B cell (primary cell): ENCODE results near the gene COL6A1. TPM values are rescaled to one million over a fixed set of nuclear protein-coding genes. Genes with fewer than 3 reads are reported as not detected.

ENCODE experiments used
- ATAC-seq: fragments of 200-7000 bp; cut with Tn5 transposase; one replicate; pipeline ENCODE4 v1.10.0; 2021; ENCODE audit warnings: low read depth, mild to moderate bottlenecking, moderate number of reproducible peaks, moderate library complexity
- CTCF ChIA-PET: fragments of 350-600 bp; sonication (Branson Sonifier 250); formaldehyde crosslinking; loops from one replicate; lab custom pipeline; 2021; ENCODE audit warnings: antibody characterized with exemption, inconsistent platforms; lab: Charles Lee
- POLR2A ChIA-PET: fragments of 350-600 bp; sonication (Branson Sonifier 250); formaldehyde crosslinking; loops from one replicate; lab custom pipeline; 2021; ENCODE audit warnings: antibody characterized with exemption; lab: Charles Lee
- DNase-seq: peaks from one replicate; pipeline ENCODE4 v3.0.0; 2013
- H2AFZ ChIP-seq: 2 replicates; pipeline ENCODE4 v1.6.1; 2012; ENCODE audit warnings: mild to moderate bottlenecking, low read depth, low read length; ENCODE audit not compliant: insufficient read depth, poor library complexity, severe bottlenecking
- H3K27ac ChIP-seq, 2 donors: 1 replicate in 1 of 2; 2 replicates in 1 of 2; pipeline ENCODE4 v1.5.1; 2012 to 2013; ENCODE audit warnings: low read length in 2 of 2, mild to moderate bottlenecking in 2 of 2, moderate library complexity in 1 of 2
- H3K27me3 ChIP-seq, 4 experiments: fragments of 200-600 bp in 1 of 4; sonication (generic) in 1 of 4; replicated peaks in 1 of 4; 1 replicate in 2 of 4; 2 replicates in 2 of 4; pipeline versions ENCODE4 v1.6.1 to v1.7.0; 2013 to 2016; ENCODE audit warnings: low read length in 3 of 4, mild to moderate bottlenecking in 2 of 4, mixed read lengths in 1 of 4, moderate library complexity in 1 of 4; ENCODE audit not compliant: insufficient read depth in 4 of 4, control insufficient read depth in 3 of 4; ENCODE audit errors: control extremely low read depth in 1 of 4
- H3K36me3 ChIP-seq, 2 experiments: replicated peaks in 1 of 2; 1 replicate in 1 of 2; 2 replicates in 1 of 2; pipeline versions ENCODE4 v1.6.1 to v1.7.1; 2013; ENCODE audit warnings: low read length in 1 of 2; ENCODE audit not compliant: insufficient read depth in 2 of 2, control insufficient read depth in 1 of 2; ENCODE audit errors: control extremely low read depth in 1 of 2, extremely low read depth in 1 of 2
- H3K4me1 ChIP-seq, 2 donors: fragments of 200-600 bp in 1 of 2; sonication (generic) in 1 of 2; 1 replicate in 1 of 2; 2 replicates in 1 of 2; pipeline versions ENCODE4 v1.5.1 to v1.6.1; 2013 to 2017; ENCODE audit warnings: low read length in 2 of 2; ENCODE audit not compliant: control insufficient read depth in 2 of 2, insufficient read depth in 2 of 2
- H3K4me2 ChIP-seq: replicated peaks from 2 replicates; pipeline ENCODE3; 2012; ENCODE audit warnings: mild to moderate bottlenecking, low read depth, low read length; ENCODE audit not compliant: poor library complexity, severe bottlenecking
- H3K4me3 ChIP-seq, 5 experiments: fragments of 200-600 bp in 1 of 5; sonication (generic) in 1 of 5; 1 replicate in 3 of 5; 2 replicates in 2 of 5; pipeline versions ENCODE4 v1.5.1 to v1.7.0; 2011 to 2016; ENCODE audit warnings: low read length in 4 of 5, mild to moderate bottlenecking in 4 of 5, low read depth in 2 of 5, control low read depth in 1 of 5, moderate library complexity in 1 of 5; ENCODE audit not compliant: insufficient read depth in 1 of 5; ENCODE audit errors: control extremely low read depth in 1 of 5, extremely low read depth in 1 of 5
- H3K79me2 ChIP-seq: fragments of 200-600 bp; sonication (generic); one replicate; pipeline ENCODE4 v1.6.0; 2016; ENCODE audit warnings: low read length; ENCODE audit not compliant: control insufficient read depth, insufficient read depth
- H3K9ac ChIP-seq: fragments of 200-600 bp; sonication (generic); 2 replicates; pipeline ENCODE4 v1.6.1; 2017; ENCODE audit warnings: mild to moderate bottlenecking, low read length, moderate library complexity
- H3K9me3 ChIP-seq, 3 donors: one replicate each; pipeline versions ENCODE4 v1.6.1 to v1.7.1; 2013; ENCODE audit warnings: low read length in 2 of 3; ENCODE audit not compliant: control insufficient read depth in 2 of 3, insufficient read depth in 1 of 3; ENCODE audit errors: control extremely low read depth in 1 of 3
- H4K20me1 ChIP-seq: 2 replicates; pipeline ENCODE4 v1.6.0; 2012; ENCODE audit warnings: mild to moderate bottlenecking, low read length; ENCODE audit not compliant: insufficient read depth, control insufficient read depth, poor library complexity, severe bottlenecking
- H3K27ac Mint-ChIP-seq: one replicate; pipeline ENCODE4 v1.8.0; 2021; ENCODE audit warnings: mixed read lengths
- H3K27me3 Mint-ChIP-seq: one replicate; pipeline ENCODE4 v1.8.0; 2021; ENCODE audit warnings: mixed read lengths
- H3K4me1 Mint-ChIP-seq: one replicate; pipeline ENCODE4 v1.8.0; 2021; ENCODE audit warnings: mixed read lengths
- H3K4me3 Mint-ChIP-seq: one replicate; pipeline ENCODE4 v1.8.0; 2021; ENCODE audit warnings: mixed read lengths
- H3K9me3 Mint-ChIP-seq: one replicate; pipeline ENCODE4 v1.8.0; 2022; ENCODE audit warnings: mixed read lengths; ENCODE audit not compliant: insufficient read depth
- CTCF ChIP-seq: fragments of 200-600 bp; IDR thresholded peaks from one replicate; pipeline ENCODE4 v1.8.0; 2022; ENCODE audit warnings: antibody characterized with exemption, mild to moderate bottlenecking
- EZH2 ChIP-seq: IDR thresholded peaks from 2 replicates; pipeline ENCODE4 v1.6.1; 2012; ENCODE audit warnings: borderline replicate concordance, low read depth, mild to moderate bottlenecking, moderate library complexity, low read length; ENCODE audit not compliant: insufficient read depth, poor library complexity, severe bottlenecking
- WGBS: methylation state at CpG from one replicate; pipeline ENCODE4 v1.1.5; 2013; ENCODE audit warnings: missing lambda C conversion rate; ENCODE audit not compliant: insufficient coverage; 5-methylcytosine and 5-hydroxymethylcytosine counted together
- intact Hi-C: fragments of 100-400 bp; cut with micrococcal nuclease; formaldehyde crosslinking; loops from one replicate; pipeline ENCODE4 v1.10.0; 2022
- polyA plus RNA-seq: library from polyadenylated mRNA; depleted of rRNA; stranded (reverse); fragments of >200 nt; gene quantifications from 2 replicates; pipeline ENCODE4 v1.2.3, GENCODE V29; 2012
- total RNA-seq, 2 donors: library from RNA; stranded (reverse); fragments of 120-200 nt in 1 of 2; gene quantifications; 1 replicate in 1 of 2; 2 replicates in 1 of 2; pipeline versions ENCODE4 v1.2.3 to v1.2.4, GENCODE V29; 2013 to 2022

The COL6A1 gene
- total and polyA plus RNA-seq, 2 donors (not counting 1 experiment from before 2014, with no cell fraction given), result 0.39 to 0.67 TPM

DNA sequence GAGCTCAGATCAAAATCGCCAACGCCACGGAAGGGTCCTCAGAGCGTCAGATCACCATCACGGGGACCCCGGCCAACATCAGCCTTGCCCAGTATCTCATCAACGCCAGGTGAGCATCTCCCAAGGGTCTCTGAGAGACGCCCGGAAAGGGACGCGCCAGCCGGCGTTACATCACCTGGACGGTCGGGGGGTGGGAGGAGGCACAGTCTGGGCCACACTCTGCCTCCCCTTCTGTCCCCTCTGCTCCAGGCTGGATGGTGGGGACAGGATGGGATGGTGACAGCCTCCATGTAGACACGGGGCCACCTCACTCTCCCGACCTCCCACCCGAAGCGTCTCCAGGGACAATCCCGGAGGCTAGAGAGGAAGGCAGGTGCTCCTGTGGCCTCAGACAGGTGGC is 41.5 kb upstream of the COL6A1 start:
- no peak overlapping the region for H3K27ac Mint-ChIP-seq

More for the DNA sequence above, 41.5 kb upstream of the COL6A1 start:
- no peak overlapping the region for H2AFZ ChIP-seq
- no peak overlapping the region for H3K4me3 ChIP-seq
- no peaks in the 10 kb centered on the region for H3K36me3 ChIP-seq
- no peak overlapping the region for H3K4me2 ChIP-seq
- ATAC-seq (no peak), DNase-seq (no peak)
- H4K20me1 ChIP-seq, result no peaks in the 10 kb centered on the region
- H3K4me1 Mint-ChIP-seq, result no peaks in the 10 kb centered on the region
- H3K9ac ChIP-seq, result no peak overlapping the region
- peaks cover 0 to 38% (median 11%) of the 10 kb centered on the region in 3 donors for H3K9me3 ChIP-seq
- no peak overlapping the region for H3K27ac ChIP-seq
- H3K4me1 ChIP-seq, result no peaks in the 10 kb centered on the region
- WGBS, result 93% methylated on average over 11 of the region's 20 CpGs
- no peaks in the 10 kb centered on the region for H3K27me3 ChIP-seq
- POLR2A ChIA-PET, result no interaction called here
- intact Hi-C loops, result no loop called here
- H3K9me3 Mint-ChIP-seq, result no peaks in the 10 kb centered on the region
- TF ChIP-seq CTCF (no peak), EZH2 (no peak)
- no peak overlapping the region for H3K4me3 Mint-ChIP-seq
- H3K27me3 Mint-ChIP-seq, result no peaks in the 10 kb centered on the region
- CTCF ChIA-PET, result no interaction called here
- no peaks in the 10 kb centered on the region for H3K79me2 ChIP-seq
